ENCODE data around the gene TRMT44. TPM values are rescaled to one million over a fixed set of nuclear protein-coding genes. Genes with fewer than 3 reads are reported as not detected.

TRMT44 gene
- total RNA-seq, 1 experiment from 2014 or later, result 25.8 TPM

- Histone ChIP-seq H3K9ac (ENCODE audit: low read length) (no peak overlapping the region), H3K4me3 (replicated peaks in 1 of 2; ENCODE audit: low read depth in 1 of 2, low read length in 2 of 2) (no peak overlapping the region), H3K27me3 (ENCODE audit: insufficient read depth, low read length) (no peaks in the 10 kb centered on the region), H3K4me2 (ENCODE audit: low read length) (no peak overlapping the region), H2AFZ (ENCODE audit: low read depth, low read length, poor library complexity, severe bottlenecking) (no peak overlapping the region), H4K20me1 (ENCODE audit: insufficient read depth) (no peaks in the 10 kb centered on the region), H3K9me2 (ENCODE audit: insufficient read depth) (no peaks in the 10 kb centered on the region), H3K4me1 (ENCODE audit: control insufficient read depth in 1 of 2, insufficient read depth in 2 of 2, low read length in 2 of 2) (peaks cover 12 to 15% of the 10 kb centered on the region in 2 experiments; a peak in 3 of 4 replicates), H3K9me3 (ENCODE audit: control insufficient read depth in 1 of 2, insufficient read depth in 1 of 2, low read depth in 1 of 2, low read length in 2 of 2) (no peaks in the 10 kb centered on the region), H3K27ac (ENCODE audit: low read depth, low read length) (no peak overlapping the region), H3K36me3 (ENCODE audit: control insufficient read depth in 1 of 2, insufficient read depth in 2 of 2, low read length in 2 of 2) (peaks cover 0 to 6% of the 10 kb centered on the region in 2 experiments; a peak in 3 of 4 replicates), H3K79me2 (ENCODE audit: insufficient read depth, low read length) (no peaks in the 10 kb centered on the region)
- no peak for DNase-seq (ENCODE audit: low read depth, low spot score)
- intact Hi-C loops (cut with micrococcal nuclease), result no loop called here
- TF ChIP-seq ELF1 (IDR thresholded peaks at IDR 0.05; ENCODE audit: borderline replicate concordance, low read depth), result no peak
- TF ChIP-seq, protein P1, sequence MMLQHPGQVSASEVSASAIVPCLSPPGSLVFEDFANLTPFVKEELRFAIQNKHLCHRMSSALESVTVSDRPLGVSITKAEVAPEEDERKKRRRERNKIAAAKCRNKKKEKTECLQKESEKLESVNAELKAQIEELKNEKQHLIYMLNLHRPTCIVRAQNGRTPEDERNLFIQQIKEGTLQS (IDR thresholded peaks at IDR 0.05), result no peak
- TF ChIP-seq, protein P2, sequence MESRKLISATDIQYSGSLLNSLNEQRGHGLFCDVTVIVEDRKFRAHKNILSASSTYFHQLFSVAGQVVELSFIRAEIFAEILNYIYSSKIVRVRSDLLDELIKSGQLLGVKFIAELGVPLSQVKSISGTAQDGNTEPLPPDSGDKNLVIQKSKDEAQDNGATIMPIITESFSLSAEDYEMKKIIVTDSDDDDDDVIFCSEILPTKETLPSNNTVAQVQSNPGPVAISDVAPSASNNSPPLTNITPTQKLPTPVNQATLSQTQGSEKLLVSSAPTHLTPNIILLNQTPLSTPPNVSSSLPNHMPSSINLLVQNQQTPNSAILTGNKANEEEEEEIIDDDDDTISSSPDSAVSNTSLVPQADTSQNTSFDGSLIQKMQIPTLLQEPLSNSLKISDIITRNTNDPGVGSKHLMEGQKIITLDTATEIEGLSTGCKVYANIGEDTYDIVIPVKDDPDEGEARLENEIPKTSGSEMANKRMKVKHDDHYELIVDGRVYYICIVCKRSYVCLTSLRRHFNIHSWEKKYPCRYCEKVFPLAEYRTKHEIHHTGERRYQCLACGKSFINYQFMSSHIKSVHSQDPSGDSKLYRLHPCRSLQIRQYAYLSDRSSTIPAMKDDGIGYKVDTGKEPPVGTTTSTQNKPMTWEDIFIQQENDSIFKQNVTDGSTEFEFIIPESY (IDR thresholded peaks at IDR 0.05; ENCODE audit: extremely low read depth, insufficient replicate concordance, low read length), result no peak
- TF ChIP-seq POLR2AphosphoS5 (IDR thresholded peaks at IDR 0.05; ENCODE audit: low read depth, low read length), result no peak
- ChIA-PET POLR2A (no interaction called here), RAD21 (ENCODE audit: low non-redundant PET in 1 of 2, low total read pairs in 2 of 2, uncharacterized antibody in 2 of 2, unreplicated experiment in 2 of 2) (interaction anchor here (0.6 to 1.7 kb wide), 3 partner anchors 167 to 766 kb away, joined by 3 to 6 read pairs (median 4); no protein-coding TSS in a partner anchor), CTCF (interaction anchor here (0.9 to 1.5 kb wide), 4 partner anchors 143 to 169 kb away, joined by 4 to 20 read pairs (median 10); no protein-coding TSS in a partner anchor)
- no TSS peak for BruUV-seq (replicated peaks)
- peak; percentile 63 for ATAC-seq
Measured at GRCh38 chr4:8409264-8410065, 31.1 kb upstream of the TRMT44 start.
